NT2/D1 (cell line): ENCODE measurements around the gene TMEM170A.

Experiments
- DNase-seq: peaks from one replicate; pipeline ENCODE4 v3.0.0-alpha.2; 2011; ENCODE audit warnings: low read depth, low spot score
- H3K27me3 ChIP-seq: 2 replicates; pipeline ENCODE4 v1.6.0; 2011; ENCODE audit warnings: mild to moderate bottlenecking; ENCODE audit not compliant: insufficient read length, insufficient read depth
- H3K36me3 ChIP-seq: 2 replicates; pipeline ENCODE4 v1.6.1; 2011; ENCODE audit warnings: mild to moderate bottlenecking, low read length, mixed read lengths; ENCODE audit not compliant: insufficient read depth, insufficient read length
- H3K4me1 ChIP-seq: 2 replicates; pipeline ENCODE4 v1.5.1; 2011; ENCODE audit not compliant: insufficient read depth, insufficient read length
- H3K4me3 ChIP-seq: 2 replicates; pipeline ENCODE4 v1.5.1; 2011; ENCODE audit warnings: low read depth; ENCODE audit not compliant: insufficient read length
- H3K9ac ChIP-seq: 2 replicates; pipeline ENCODE4 v1.6.0; 2011; ENCODE audit warnings: low read depth; ENCODE audit not compliant: insufficient read length
- H3K9me3 ChIP-seq: 2 replicates; pipeline ENCODE4 v1.5.1; 2011; ENCODE audit warnings: mild to moderate bottlenecking, low read length; ENCODE audit not compliant: insufficient read depth
- SUZ12 ChIP-seq: IDR thresholded peaks from 2 replicates; pipeline ENCODE4 v1.6.1; 2011; ENCODE audit not compliant: insufficient read length, insufficient read depth; ENCODE audit errors: extremely low read depth
- YY1 ChIP-seq: IDR thresholded peaks from 2 replicates; pipeline ENCODE4 v1.6.1; 2011; ENCODE audit not compliant: insufficient read length, insufficient read depth
- ZNF274 ChIP-seq: IDR thresholded peaks from 2 replicates; pipeline ENCODE4 v1.6.1; 2011; ENCODE audit warnings: mild to moderate bottlenecking, low read depth, low read length

Gene TMEM170A

DNA sequence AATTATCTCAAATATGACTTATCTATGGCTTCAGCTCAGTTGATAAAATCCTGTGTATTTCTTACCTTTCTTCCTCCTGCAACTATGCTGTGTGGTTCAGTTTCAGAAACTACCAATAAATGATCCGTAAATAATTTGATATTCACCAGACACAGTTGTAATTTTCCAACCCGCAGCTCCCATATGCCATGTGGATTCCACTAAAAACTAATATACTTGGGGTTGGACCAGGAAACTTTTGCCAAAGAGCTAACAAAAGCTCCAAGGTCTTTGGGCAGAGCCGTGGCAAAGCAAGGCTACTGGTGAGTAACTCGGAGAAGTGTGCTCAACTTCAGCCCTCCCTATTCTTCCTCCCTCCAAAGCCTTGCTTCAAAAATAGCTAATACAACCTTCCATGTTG is 33.1 kb upstream of the TMEM170A start:
- H3K36me3 ChIP-seq, result peaks cover 3% of the 10 kb centered on the region
- DNase-seq, result no peak
- H3K4me1 ChIP-seq, result peaks cover 3% of the 10 kb centered on the region
- H3K9ac ChIP-seq, result no peak overlapping the region
- no peak for TF ChIP-seq SUZ12
- no peak overlapping the region for H3K4me3 ChIP-seq
- H3K27me3 ChIP-seq, result no peaks in the 10 kb centered on the region
- no peaks in the 10 kb centered on the region for H3K9me3 ChIP-seq

DNA sequence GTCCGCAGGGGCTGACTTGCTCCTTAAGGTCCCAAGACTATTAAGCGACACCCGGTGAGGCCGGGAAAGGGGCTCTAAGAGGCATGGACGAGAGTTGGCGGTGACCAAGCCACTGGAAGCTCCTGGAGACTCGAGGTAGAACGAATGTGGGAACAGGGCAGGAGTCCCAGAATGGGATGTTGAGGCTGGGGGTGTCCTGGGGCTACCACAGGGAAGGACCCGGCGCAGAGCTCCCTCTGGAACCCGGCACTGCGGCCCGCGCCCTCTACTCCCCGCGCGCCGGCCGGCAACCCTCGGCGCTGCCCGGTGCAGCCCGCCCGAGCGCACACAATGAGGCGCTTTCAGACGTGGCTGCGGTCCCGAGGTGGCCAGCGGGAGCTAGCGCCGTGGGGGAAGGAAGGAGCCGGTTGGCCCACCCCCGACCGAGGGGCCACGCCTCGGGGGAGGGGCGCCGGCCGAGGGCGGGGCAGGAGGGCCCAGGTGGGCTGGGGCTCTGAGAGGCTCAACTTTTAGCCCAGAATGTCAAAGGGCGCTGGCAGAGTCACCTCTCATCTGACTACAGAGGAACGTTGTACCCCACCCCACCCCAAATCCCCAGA is 30.7 kb upstream of the TMEM170A start, which contains the start of gene CHST6:
CHST6 (minus strand) TSS at position 366 of the 599 bp plus-strand sequence. CDS start 15,613 bp downstream, outside the sequence.
- peak within 1 kb of the TSS; percentile 77 for H3K4me3 ChIP-seq
- no peaks in the 10 kb centered on the region for H3K27me3 ChIP-seq
- peaks cover 3% of the 10 kb centered on the region for H3K36me3 ChIP-seq
- peaks cover 3% of the 10 kb centered on the region for H3K4me1 ChIP-seq
- TF ChIP-seq ZNF274 (no peak), YY1 (no peak), SUZ12 (no peak)
- no peak for DNase-seq
- H3K9ac ChIP-seq, result peak within 1 kb of the TSS; percentile 85
- H3K9me3 ChIP-seq, result no peaks in the 10 kb centered on the region

DNA sequence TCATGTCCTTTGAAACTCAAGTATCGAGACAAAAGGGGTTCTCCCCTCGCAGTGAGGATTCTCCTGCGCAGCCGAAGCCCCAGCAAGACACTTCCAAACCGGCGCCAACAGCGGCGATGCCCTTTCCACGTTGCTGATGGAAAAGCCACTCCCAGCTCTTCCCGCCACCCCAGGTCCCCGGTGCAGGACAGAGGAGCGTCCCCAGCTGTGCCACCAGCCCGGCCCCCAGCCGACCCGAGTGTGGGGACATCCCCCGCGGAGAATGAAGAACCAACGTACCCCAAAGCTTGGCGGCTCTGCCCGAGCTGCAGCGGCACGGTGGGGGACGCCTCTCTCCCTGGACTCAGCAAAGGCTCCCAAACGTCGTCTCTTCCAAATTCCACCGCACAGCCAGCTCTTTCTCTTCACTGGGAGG is 30.2 kb upstream of the TMEM170A start:
- H3K9ac ChIP-seq, result peak overlapping the region; percentile 85
- H3K36me3 ChIP-seq, result peaks cover 3% of the 10 kb centered on the region
- H3K9me3 ChIP-seq, result no peaks in the 10 kb centered on the region
- DNase-seq, result no peak
- TF ChIP-seq SUZ12, result no peak
- TF ChIP-seq ZNF274, result no peak
- TF ChIP-seq YY1, result no peak
- H3K4me3 ChIP-seq, result peak overlapping the region; percentile 77
- H3K27me3 ChIP-seq, result no peaks in the 10 kb centered on the region
- peaks cover 3% of the 10 kb centered on the region for H3K4me1 ChIP-seq

DNA sequence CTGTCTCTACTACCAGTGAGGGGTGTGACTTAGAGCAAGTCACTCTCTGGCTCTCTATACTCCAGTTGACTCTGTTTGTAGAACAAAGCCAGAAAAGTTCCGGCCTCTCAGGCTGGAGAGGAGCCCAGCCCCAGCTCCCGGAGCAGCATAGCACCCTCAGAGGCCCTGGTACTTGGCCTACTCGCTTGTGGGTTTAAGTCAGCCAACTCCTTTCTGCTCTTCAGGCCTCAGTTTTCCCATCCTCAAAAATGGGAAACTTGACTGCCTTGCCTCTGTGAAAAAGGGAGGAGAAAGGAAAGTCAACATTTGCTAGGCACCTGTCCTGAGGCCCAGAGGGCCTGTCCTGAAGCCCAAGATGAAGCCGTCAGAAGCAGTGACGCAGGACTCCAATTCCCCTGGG is 29.7 kb upstream of the TMEM170A start:
- peaks cover 3% of the 10 kb centered on the region for H3K36me3 ChIP-seq
- no peaks in the 10 kb centered on the region for H3K27me3 ChIP-seq
- DNase-seq, result no peak
- TF ChIP-seq YY1, result no peak
- TF ChIP-seq ZNF274, result no peak
- TF ChIP-seq SUZ12, result no peak
- H3K9me3 ChIP-seq, result no peaks in the 10 kb centered on the region
- H3K9ac ChIP-seq, result peak overlapping the region; percentile 85
- peaks cover 3% of the 10 kb centered on the region for H3K4me1 ChIP-seq
- peak overlapping the region; percentile 77 for H3K4me3 ChIP-seq

DNA sequence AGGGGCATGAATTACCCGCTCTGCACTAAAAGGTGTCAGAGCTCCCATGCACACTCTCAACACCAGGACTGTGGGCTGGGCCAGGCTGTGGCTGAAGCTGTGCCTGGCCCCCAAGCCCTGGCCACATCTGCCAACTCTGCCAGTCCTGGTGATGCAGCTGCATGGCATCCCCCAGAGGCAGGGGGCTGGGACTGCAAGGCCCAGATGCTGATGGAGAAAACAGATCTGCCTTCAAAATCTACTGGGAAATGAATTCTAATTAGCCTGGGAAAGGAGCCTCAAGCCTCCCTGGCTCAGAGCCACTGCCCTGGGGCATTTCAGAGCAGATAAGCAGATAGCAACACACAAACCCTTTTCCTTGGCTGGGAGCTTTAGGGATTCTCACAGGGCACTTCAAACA is 27.4 kb upstream of the TMEM170A start:
- DNase-seq, result no peak
- Histone ChIP-seq H3K9ac (no peak overlapping the region), H3K36me3 (peaks cover 6% of the 10 kb centered on the region), H3K4me3 (no peak overlapping the region), H3K27me3 (no peaks in the 10 kb centered on the region), H3K4me1 (peaks cover 3% of the 10 kb centered on the region), H3K9me3 (no peaks in the 10 kb centered on the region)
- no peak for TF ChIP-seq ZNF274

DNA sequence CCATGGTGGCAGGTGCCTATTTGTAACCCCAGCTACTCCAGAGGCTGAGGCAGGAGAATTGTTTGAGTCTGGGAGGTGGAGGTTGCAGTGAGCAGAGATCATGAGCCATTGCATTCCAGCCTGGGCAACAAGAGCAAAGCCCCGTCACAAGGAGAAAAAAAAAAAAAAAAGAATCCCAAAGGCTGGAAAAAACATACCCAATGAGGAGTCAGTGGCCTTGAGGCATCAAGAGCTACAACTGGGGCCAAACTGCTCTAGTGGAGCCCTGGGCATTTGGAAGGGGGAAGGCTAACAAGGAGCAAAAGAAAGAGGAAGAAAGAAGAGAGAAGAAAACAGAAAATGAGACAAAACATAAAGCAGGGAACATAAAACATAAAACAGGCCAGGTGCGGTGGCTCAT is 23.8 kb upstream of the TMEM170A start:
- DNase-seq, result no peak
- no peak for TF ChIP-seq ZNF274
- TF ChIP-seq SUZ12, result no peak
- no peak for TF ChIP-seq YY1
- H3K36me3 ChIP-seq, result peaks cover 6% of the 10 kb centered on the region
- H3K4me3 ChIP-seq, result no peak overlapping the region
- no peaks in the 10 kb centered on the region for H3K27me3 ChIP-seq
- H3K4me1 ChIP-seq, result no peaks in the 10 kb centered on the region
- H3K9ac ChIP-seq, result no peak overlapping the region
- H3K9me3 ChIP-seq, result no peaks in the 10 kb centered on the region

DNA sequence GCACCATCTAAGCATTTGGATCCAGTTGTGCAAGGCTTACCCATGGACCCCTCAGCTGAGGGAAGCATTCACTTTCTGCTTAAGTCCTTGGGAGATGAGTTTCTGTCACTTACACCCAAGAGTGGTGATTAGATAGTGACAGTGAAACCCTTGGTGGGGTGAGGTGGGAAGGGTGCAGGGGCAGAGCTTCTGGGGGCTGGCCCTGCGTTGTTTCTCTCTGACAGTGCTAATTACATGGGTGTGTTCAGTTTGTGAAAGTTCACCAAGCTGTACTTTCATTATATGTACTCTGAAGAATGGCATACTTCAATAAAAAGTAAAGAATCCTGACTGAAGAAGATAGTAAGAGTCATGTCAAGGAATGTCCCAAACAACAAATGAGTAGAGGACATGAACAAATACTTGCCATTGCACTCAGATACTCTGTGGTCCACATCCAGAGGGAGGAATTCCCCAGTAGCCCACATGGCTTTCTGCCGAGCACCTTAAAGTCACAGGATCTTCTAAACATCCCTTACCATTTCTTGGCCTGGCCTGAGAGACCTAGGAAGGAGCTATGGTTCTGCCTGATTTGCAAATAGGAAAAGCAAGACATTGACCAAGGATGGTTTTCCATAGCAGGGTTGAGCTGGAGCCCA is 22.3 kb upstream of the TMEM170A start:
- Histone ChIP-seq H3K9me3 (no peaks in the 10 kb centered on the region), H3K27me3 (no peaks in the 10 kb centered on the region), H3K4me3 (no peak overlapping the region), H3K36me3 (peaks cover 16% of the 10 kb centered on the region), H3K4me1 (no peaks in the 10 kb centered on the region), H3K9ac (no peak overlapping the region)
- TF ChIP-seq SUZ12 (no peak), YY1 (no peak), ZNF274 (no peak)
- no peak for DNase-seq
